CD1c-positive myeloid dendritic cell (primary cell): ENCODE measurements around the gene TMPRSS6.

Experiments used
- DNase-seq: peaks from one replicate; pipeline ENCODE4 v3.0.0-alpha.2; 2016; ENCODE audit errors: extremely low spot score

The TMPRSS6 gene

DNA sequence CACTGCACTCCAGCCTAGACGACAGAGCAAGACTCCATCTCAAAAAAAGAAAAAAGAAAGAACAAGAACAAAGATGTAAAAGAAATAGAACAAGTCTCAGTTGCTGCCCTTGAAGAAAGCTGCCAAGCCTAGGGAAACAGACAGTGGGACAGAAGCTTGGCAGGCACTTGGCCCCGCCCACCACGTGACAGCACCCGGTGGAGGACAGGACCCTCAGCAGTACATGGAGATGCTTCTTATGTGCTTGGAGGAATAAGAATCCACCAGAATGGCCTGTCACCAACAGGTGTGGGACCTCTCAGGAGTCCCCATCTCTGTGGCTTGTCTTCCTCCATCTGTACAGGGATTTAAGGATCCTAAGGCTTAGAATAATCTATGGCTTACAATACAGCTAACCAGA is 7.6 kb upstream of the TMPRSS6 start:
- DNase-seq = no peak

DNA sequence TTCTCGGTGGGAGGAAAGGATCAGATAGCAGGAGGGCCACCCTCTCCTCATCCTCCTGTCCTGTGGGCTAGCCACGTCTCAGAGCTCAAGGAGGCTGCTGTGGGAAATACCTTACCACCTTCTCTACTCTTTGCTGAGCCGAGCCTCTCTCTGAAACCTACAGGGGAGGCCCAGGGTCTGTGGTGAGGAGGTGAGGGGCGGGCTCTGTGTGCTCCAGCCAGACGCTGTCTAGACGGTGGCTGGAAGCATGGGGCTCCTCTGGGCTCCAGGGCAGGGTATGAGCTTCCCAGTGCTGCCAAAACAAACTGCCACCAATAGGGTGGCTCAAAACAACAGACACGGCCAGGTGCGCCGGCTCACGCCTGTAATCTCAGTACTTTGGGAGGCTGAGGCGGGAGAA is 5.5 kb upstream of the TMPRSS6 start:
- no peak for DNase-seq

DNA sequence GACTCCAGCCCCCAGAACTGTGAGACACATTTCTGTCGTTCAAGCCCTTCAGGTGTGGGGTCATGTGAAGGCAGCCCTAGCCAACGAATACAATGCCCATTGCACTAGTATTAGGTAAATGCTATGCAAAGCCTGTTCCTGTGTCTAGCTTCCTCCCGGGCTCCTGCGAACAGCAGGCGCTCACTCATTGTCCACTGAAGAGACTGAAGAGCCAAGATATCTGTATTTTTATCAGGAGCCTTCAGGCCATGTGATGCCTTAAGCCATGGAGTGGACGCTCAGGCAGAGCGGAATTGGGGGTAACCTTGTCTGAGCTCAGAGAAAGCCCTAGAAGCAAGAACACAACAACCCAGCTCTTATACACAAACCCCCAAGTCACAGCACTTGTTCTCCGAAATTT is 4.2 kb upstream of the TMPRSS6 start:
- DNase-seq = no peak

DNA sequence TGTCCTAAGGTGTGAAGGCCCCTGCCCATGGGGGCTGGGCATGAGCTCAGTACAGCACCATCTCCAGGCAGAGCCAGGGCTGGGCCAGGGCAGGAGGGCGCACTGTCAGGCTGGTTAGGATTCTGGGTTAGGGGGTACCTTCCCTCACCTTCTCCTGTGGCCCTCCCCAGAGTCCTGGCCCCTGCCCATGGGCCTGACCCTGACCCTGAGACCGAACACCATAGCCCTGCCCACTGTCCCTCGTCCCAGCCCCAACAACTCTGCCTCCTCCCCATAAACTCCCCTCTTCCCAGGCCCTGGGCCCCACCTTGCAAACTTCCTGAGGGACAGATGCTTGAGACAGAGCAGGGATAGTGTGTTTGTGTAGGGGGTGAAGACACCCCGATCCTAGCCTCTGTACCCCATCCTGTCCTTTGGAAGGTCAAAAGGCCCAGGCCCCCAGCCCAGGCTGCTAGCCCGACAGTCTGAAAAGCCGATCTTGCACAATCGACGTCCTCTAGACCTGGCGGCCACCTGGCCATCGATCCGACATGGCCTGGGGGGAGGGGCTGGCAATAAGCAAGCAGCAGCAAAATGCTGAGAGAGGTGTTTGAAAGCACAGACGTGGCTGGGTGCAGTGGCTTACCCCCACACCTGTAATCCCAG is 2.7 kb upstream of the TMPRSS6 start:
- DNase-seq = no peak

DNA sequence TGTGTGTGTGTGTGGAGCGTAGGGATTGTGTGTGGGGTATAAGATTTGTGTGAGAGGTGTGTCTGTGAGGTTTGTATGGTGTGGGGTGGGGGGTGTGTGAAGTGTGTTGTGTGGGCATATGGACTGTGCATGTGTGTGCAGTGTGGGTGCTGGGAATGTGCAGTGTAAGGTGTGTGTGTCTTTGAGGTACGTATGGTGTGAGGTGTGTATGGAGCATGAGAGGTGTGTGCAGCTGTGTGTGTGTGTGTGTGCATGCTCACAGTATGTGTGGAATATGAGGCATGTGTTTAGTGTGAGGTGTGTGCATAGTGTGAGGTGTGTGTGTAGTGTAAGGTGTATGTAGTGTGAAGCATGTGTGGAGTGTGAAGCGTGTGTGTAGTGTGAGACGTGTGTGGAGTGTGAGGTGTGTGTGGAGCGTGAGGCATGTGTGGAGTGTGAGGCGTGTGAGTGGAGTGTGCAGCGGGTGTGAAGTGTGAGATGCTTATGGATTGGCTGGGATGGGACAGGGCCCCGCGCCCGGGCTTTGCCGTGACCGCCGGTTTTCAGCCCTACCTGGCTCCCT is 1.7 kb upstream of the TMPRSS6 start:
- DNase-seq = no peak

DNA sequence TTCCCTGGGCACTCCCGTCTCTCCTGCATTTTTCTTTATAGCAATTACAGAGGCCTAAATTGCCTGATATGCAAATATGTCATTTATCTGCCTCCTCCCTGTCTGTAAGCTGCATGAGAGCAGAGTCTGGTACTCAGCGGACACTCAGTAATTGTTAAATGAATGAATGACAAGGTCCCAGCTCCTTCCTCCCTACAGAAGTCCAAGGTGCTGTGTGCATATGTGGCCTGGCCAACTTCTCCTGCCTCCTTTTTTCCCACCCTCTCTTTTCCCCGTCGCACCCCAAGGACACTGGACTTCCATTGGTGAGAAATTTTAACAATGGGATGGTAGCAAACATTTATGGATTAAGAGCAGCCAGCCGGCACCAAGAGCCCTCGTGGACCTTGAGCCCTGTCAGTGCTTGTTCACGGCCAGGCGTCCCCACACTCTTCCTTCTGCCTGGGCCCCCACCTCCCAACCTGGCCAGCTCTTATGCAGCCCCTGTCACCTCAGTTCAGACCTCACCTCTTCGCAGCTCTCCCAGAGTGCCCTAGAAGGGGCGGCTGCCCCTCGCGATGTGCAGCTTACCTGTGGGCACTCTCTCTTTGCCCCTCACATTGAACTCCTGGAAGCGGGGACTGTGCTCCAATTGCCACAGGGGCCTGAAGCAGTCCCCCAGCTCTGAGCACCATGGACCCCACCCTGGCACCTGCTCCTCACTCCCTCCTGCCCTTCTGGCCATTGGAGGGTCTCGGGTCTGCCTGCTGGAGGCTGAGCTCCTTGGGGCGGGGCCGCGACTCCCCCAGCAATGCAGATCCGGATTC is 1.5 kb downstream of the TMPRSS6 start:
- DNase-seq = no peak

DNA sequence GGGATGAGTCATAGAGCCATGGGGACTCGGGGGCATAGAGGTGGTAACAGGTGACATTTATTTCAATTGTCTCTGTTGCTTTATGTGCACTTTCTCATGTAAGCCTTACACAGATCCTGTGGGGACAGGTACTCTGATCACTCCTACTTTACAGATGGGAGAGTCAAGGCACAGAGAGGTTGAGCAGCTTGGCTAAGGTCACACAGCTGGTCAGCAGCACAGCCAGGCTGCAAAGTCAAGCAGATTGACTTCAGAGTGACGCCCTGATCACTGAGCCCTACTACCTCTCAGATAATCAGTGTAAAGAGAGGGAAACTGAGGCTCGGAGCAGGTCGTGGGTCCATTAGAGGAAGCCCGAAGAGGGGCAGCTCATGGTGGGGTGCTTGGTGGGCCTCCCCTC is 3.5 kb downstream of the TMPRSS6 start:
- DNase-seq = no peak

DNA sequence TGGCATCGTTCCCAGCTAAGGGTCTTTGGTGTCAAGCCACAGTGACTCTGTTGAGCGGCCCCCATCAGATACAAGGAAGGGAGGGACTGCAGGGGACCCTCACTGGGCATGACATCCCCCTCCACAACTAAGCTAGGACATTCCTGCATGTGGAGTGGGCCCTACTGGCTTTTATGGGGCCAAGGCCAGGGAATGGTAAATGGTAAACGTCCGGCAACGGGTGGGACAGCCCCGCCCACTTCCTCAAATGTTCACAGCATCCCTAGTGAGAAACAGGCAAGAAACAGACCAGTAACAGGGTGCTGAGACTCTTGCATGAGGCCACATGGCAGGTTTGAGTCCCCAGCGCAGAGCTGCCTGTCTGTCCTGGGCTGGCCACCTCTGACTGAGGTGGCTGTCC is 4.4 kb downstream of the TMPRSS6 start:
- no peak for DNase-seq

DNA sequence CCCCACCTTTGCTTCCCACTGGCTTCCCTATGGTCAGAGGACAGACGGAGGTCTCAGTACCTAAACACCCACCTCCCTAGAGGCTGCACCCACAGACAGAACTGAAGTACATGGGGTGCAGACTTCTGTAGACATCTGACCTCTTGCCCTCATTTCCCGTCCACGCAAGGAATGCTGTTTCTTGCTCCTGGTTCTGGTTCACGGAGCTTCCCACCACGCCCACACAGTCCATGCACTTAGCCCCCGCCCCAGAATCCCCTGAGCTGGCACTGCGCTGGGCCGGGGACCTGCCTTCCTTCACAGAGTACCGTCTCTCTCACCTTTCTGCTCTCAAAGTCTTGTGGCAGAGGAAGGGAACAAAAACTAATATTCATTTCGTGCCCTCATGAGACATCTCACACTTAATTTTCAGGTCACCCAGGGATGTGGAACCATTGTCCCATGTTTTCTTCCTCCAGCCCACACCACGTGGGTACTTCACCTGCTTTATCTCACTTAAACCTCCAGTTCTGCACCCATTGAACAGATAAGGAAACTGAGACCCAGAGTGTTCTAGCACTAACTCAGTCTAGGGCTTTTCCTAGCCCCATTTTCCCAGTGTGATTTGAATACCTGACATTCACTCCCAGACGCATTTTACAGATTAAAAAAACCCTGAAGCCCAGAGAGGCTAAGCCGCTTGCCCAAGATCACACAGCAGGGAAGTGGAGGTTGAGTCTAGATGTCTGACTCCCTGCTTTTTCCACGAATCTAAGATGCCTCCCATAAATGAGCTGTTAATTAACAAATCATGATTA is 5.7 kb downstream of the TMPRSS6 start:
- no peak for DNase-seq

DNA sequence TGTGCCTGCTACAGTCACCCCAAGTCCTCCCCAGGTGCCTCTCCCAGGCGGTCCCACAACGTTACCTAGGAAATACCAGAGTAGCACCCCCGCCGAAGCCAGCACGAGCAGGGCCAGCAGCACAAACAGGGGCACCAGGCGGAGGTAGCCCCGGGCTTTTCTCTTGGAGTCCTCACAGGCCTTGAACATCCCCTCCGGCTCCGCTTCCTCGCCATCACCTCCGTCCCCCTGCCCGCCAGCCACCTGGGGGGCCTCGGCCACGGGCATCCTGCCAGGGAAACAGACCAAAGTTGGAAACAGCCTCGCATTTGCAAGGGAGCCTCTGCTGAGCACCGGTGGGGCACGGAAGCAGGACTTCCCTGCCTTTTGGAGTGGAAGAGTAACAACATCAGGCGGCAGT is 6.4 kb downstream of the TMPRSS6 start:
- no peak for DNase-seq

DNA sequence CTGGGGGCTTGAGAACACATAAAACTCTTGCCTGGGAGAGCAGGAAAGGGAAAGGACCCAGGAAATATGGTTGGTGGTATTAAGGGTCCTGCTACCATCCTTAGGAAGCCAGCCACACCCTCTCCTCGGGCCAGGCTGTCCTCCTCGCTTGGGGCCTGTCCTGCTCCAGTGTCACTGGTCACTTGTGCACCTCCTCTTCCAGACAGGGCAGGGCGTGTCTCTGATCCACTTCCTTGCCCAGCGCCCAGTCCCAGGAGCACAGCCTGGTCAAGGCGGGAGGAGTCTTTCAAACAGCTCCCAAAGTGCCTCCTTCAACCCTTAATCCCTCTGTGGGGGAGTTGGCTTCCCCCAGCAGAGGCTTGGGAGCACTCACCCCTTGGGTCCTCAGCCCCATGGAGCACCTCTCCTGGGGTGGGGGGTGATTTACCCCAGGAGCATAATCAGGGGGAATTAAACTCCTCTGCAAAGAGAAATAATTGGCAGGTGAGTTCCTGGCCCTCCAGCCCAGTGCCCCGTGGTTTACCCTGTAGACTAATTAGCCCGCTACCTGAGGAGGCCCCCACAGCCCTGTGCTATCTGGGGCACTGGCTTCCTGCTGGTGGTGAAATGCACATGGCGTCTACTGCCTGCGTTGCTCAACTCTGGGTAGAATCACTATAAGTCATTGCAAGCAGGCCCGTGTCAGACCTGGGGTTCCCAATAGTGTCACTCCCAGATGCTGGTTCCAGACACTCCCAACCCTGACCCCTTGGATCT is 8.0 kb downstream of the TMPRSS6 start:
- DNase-seq = no peak

DNA sequence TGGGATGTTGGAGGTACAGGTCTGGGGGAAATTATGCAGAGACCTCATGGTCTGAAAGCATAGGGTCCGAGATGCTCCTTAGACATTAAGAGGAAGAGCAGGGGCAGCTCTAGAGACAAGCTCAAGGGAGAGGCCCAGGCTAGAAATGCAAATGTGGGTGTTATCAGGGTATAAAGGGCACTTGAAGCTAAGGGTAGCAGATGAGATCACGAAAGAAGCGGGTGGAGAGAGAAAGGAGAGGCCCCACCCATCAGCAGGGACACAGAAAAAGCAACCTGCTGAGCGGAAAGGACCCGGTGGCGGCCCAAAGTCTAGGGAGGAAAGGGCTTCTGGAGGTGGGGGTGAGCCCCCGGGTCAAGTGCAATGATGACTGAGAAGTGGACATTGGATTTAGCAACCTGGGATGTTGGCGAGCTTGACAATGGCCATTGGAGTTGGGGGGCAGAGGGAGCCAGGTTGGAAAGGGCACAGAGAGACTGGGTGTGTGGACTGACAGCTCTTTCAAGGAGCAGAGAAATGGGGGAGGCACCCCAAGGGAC is 8.9 kb downstream of the TMPRSS6 start:
- no peak for DNase-seq

DNA sequence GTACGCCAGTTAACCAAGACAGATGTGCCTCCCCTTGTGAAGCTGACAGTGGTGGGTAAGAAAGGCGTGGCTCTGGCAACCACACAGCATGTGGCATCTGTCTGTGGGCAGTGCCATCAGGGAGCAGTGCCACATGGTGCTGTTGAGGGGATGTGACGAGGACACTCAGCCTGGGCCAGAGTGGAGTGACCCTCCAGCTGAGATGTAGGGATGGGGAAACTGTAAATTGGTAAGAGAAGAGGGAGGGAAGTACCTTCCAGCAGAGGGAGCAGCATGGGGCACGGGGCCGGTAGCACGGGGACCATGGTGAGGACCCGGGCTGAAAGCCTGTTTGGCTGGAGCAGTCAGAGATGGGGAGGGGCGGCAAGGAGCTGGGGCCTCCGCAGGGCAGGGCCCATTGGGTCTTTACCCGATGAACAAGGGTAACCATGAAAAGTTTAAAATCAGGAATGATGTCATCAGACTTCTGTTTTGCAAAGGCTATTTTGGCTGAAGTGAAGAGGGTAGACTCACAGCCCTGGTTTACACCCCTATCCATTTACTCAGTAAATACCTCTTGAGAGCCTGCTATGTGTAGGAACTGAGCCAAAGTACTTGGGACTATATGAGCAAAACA is 10.4 kb downstream of the TMPRSS6 start:
- DNase-seq = no peak

DNA sequence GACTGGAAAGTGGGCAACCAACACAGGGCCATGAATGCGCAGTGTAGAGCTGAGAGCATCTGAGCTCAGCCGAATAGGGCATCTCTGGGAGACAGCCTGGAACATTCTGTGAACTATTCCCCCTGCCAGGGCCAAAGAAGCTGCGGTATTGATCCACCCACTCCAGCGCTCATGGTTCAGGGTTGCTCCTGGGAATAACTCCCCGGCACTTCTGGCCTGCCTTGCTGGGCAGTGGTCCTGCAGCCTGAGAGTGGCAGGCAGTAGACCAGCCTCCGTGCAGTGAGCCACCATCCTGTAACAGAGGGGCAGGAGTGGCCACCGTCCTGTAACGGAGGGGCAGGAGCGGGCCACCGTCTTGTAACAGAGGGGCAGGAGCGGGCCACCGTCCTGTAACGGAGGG is 12.2 kb downstream of the TMPRSS6 start:
- no peak for DNase-seq

DNA sequence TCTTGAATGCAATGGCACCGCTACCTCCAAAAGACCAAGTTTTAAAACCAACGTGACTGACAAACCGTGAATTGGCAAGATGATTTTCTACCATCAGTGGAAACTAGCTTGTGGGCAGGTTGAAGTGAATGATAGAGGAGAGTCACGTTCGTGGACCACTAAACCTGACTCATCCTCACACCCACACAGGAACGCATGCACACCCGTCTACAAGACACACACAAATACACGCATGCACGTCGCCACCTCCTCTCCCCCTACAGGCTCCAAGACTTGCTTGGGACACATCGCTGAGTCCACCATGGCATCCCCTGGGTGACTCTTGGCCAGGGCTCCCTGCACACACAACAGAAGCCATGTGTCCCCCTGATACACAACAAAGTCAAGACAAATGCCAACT is 14.4 kb downstream of the TMPRSS6 start:
- no peak for DNase-seq

DNA sequence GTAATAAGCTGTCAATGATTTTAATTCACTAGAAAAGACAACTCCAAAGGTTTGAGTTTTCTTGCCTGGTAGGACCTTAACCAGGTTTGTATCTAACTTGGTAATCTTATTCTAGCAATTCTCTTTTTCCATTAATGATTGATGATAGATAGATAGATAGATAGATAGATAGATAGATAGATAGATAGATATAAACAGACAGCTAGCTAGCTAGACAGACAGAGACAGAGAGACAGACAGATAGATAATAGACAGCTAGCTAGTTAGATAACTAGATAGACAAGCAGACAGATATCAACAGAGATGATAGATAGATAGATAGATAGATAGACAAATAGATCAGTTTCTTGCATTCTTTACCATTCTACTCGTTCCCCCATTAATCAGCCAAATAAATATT is 15.3 kb downstream of the TMPRSS6 start:
- DNase-seq = no peak

DNA sequence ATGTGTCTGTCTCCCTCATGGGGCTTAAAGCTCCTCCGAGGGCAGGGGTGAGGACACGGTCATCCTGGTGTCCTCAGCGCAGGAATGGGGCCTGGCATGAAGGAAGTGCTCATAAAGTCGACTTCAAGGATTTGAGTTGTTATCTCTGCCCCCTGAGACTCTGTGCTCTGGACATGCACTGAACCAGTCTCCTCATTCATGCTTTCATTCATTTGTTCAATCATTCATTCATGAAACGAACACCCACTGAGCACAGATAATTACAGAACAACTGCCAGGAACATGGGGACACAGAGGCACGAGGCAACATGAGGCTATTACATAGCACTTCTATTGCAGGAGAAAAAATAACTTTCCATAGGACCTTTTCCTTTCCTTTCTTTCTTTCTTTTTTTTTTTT is 16.5 kb downstream of the TMPRSS6 start:
- no peak for DNase-seq

DNA sequence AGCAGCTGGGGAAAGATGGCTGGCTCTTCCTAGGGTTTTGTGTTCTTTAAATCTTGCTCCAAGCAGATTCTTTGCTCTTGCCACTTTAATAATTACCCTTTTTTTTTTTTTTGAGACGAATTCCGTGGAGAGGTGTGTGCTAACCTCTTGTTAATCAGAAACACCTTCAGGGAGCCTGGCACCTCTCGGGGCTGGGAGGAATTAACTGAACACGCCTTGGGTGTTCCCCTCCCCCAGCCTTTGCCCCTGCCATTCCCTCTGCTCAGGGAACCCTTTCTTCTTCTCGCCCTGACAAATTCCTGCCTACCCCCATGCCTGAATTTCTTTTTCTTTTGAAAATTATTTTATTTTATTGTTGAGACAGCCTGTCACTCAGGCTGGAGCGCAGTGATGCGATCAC is 17.5 kb downstream of the TMPRSS6 start:
- DNase-seq = no peak

DNA sequence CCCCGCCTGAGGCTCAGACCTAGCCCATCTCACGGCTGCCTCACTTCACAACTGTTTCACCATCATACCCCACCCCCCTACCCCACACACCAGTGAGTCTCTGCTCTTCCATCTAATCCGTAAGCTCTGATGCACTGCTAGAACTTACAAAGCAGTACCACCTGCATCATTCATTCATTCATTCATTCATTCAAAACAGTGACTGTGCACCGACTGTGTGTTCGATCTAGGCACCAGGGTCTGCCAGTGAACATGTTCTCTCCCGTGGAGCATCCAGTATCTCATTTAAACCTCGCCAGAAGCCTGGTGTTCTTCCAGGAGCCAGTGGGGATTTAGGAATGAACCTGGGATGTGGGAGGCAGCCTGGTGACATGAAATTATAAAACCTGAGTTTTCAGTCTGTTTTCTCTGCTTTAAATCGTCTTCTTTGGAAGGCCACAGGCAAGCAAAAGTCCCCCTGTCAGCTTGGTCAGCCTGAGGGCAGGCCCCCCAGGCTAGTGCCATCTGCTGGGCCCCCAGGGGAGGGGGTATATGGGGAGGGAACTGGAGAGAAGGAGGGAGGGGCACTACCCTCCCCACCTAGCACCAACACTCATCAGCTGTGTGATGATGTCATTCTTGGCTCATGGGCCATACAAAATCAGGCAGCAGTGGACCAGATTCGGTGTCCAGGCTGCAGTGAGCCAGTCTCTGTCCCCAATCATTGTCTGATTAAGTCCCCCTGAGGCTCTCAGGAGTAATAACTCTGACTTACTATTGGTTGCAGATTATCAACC is 18.4 kb downstream of the TMPRSS6 start:
- DNase-seq = no peak

DNA sequence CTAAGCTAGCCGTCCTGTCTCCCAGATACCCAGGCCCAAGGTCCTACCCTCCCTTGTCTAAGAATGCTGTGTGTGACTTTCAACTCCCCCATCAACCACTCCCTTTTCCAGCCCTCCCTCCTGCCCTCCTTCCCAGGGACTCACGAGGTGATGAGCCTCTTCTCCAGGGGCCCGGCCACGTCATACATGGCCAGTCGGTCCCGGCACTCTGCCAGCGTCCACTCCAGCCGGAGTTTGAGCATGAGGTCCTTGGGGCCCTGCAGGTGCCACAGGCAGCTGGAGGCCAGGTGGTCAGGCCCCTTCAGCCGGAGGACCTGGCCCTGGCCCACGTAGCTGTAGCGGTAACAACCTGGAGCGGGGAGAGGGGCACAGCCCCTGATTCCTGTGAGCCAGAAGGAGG is 20.1 kb downstream of the TMPRSS6 start:
- DNase-seq = no peak
